HepG2 (cell line): Measurements from ENCODE around the gene DIAPH3.

ENCODE experiments used
- GABPA ChIP-seq, 2 experiments: IDR thresholded peaks; 2 replicates each; pipeline ENCODE4 v1.6.1; 2011 to 2016; ENCODE audit warnings: low read depth in 2 of 2, low read length in 1 of 2, missing biosample characterization in 1 of 2, missing genetic modification characterization in 1 of 2
- HNRNPUL1 ChIP-seq: fragments of 200-400 bp; formaldehyde crosslinking; IDR thresholded peaks from 2 replicates; pipeline ENCODE4 v1.6.1; 2017; ENCODE audit warnings: low read depth, mild to moderate bottlenecking, low read length, moderate library complexity
- POLR2A ChIP-seq, 2 experiments: IDR thresholded peaks; 2 replicates each; pipeline ENCODE4 v1.6.1; 2011; ENCODE audit warnings: low read depth in 2 of 2, low read length in 2 of 2, mild to moderate bottlenecking in 1 of 2, moderate library complexity in 1 of 2; ENCODE audit not compliant: insufficient read depth in 1 of 2
- SMC3 ChIP-seq: IDR thresholded peaks from 2 replicates; pipeline ENCODE4 v1.6.1; 2011; ENCODE audit warnings: low read length, improper control_type of control experiment

DNA sequence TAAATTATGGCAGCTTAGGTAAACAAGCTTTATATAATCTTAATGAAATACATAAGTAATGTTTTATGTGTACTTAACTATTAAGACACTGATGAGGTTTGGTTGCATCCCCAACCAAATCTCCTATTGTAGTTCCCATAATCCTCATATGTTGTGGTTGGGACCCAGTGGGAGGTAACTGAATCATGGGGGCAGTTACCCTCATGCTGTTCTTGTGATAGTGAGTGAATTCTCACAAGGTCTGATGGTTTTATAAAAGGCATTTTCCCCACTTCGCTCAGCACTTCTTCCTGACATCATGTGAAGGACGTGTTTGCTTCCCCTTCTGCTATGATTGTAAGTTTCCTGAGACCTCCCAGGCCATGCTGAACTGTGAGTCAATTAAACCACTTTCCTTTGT is 212.7 kb downstream of the DIAPH3 start:
- no peak for TF ChIP-seq POLR2A (IDR thresholded peaks at IDR 0.05; ENCODE audit: insufficient read depth in 1 of 2, low read depth in 2 of 2, low read length in 2 of 2)
- no peak for TF ChIP-seq SMC3
- no peak for TF ChIP-seq GABPA (IDR thresholded peaks at IDR 0.05; ENCODE audit: low read depth, low read length)
- TF ChIP-seq GABPA (CRISPR knock-in tag; IDR thresholded peaks at IDR 0.05; ENCODE audit: low read depth) = no peak
- TF ChIP-seq HNRNPUL1 = no peak
